NCI-H1436 (cell line): ENCODE data around the gene PITX1.
A peak's percentile ranks its signal among the peaks of the same experiment; 100 is the strongest.

Experiments
- DNase-seq: peaks from one replicate; lab custom pipeline; 2025; lab: John Stamatoyannopoulos, UW

The PITX1 gene

GRCh38 chr5:135062216-135063055 lies 28.4 kb upstream of the PITX1 start:
- DNase-seq, result no peak

GRCh38 chr5:135061001-135061400 lies 27.0 kb upstream of the PITX1 start:
- no peak for DNase-seq

GRCh38 chr5:135060021-135060420 lies 26.0 kb upstream of the PITX1 start:
- no peak for DNase-seq

GRCh38 chr5:135059000-135059923 lies 25.2 kb upstream of the PITX1 start:
- DNase-seq, result no peak

GRCh38 chr5:135058331-135058732 lies 24.3 kb upstream of the PITX1 start:
- DNase-seq, result no peak

DNA sequence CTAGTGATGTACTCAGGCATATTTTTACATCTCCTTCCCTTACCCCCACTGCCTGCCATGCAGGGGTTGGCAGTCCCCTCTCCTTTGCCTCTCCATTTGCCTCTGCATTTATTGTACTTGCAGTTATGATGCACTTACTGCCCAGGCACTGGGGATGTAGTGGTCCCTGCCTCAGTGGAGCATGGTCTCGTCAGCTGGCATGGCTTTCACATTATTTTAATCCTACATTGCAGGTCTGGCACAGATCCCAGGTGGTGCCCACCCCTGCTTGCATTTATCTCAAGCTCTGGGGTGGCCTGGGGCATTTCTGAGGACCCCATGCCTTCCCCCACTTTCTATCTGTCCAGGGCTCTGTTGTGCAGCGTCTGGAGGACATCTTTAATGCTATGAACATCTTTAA lies 23.2 kb upstream of the PITX1 start:
- DNase-seq, result no peak

DNA sequence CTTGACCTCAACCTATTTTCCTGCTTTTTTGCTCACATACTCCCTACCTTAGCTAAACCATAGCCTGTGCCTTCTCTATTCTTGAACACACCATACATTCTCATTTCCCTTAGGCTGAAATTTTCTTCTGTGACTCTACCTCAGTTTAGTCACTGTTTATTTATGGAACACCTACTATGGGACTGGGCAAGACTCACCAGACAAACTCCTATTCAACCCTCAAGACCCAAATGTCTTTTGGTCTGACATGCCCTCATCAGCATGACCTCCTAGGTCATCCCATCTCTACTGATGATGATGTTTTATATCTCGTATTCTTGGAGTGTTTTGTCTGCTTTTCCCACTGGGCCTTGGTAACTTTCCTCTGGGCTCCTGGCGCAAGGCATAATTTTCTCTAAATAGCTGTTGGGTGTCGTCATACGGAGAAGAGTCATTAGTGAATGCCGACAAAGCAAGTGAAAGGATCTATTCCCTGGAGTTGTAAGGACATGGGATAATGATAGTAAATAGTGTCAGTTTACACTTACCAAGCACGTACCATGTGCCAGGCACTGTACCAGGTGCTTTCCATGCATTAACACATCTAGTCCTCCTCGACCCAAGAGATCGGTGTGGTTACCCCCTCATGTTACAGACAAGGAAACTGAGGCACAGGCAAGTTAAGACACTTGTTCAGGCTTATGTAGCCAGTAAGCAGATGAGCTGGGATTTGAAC lies 22.4 kb upstream of the PITX1 start:
- no peak for DNase-seq

GRCh38 chr5:135055396-135055795 lies 21.4 kb upstream of the PITX1 start:
- no peak for DNase-seq

GRCh38 chr5:135054546-135054945 lies 20.5 kb upstream of the PITX1 start:
- no peak for DNase-seq

- DNase-seq, result no peak
These were observed 20.0 kb upstream of the PITX1 start for GRCh38 chr5:135053989-135054388.

- peak; percentile 41 for DNase-seq
These were observed 19.2 kb upstream of the PITX1 start for GRCh38 chr5:135053278-135053677.

DNA sequence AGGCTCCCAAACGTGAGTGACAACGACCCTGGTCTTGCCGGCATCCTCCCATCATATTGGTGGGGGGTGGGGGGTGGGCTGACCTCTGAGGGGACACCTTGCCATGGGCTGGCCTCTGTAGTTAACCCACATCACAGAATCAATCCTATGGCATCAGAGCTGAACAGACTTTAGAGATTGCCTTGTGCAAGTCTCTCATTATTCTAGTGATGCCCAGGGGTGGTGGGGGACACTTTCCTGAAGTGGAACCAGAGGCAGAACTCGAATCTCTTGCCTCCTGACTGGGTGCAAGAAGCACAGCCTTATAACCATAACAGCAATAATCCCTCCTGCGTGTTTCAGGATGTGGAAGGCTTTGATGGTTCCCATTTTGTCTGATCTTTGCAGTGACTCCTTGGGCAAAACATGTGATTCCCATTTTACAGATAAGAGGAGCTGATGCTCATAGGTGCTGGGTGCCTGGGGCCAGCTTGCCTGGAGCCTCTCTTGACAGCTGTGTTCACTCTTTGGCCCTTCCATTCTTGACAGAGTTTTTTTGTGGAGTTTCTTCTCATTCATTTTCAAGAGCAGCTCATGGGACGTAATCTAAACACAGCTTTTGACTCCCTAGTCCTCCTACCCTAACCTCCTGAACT lies 18.6 kb upstream of the PITX1 start:
- no peak for DNase-seq

DNA sequence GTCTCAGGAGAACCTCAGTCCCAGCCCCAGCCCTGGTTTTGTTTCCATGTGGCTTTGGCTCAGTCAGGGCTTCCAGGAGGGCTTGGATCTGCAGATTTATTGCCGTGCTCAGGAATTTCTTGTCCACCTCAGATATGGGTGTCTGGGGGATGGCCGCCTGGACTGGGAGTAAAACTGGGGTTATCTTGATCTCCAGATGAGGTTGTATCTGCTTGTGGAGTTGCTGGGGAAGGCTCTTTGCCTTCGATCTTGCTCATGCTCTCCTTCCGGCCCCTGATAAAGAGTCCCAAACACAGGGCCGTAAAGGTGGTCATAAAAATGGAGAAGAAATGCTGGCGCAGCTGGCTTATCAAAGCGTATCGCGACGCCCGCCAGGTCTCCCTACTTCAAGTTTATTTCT lies 17.8 kb upstream of the PITX1 start:
- no peak for DNase-seq

DNA sequence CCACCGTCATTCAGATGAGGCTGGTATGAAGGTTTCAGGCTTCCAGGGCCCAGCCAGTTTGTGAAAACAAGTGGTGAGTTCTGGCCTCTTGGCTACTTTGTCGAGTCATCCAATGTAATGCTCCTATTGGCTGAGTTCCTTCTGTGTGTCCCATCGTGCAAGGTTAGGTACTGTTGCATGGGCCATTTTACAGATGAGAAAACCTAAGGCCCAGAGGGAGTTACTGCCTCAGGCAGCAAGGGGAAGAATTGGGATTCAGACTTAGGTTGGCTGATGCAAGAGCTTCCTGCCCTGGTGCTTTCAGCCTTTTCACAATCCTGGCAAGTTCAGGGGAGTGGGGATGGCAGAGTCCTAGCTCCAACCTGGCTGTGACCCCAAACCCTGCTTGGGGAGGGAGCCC lies 17.4 kb upstream of the PITX1 start:
- DNase-seq, result no peak

DNA sequence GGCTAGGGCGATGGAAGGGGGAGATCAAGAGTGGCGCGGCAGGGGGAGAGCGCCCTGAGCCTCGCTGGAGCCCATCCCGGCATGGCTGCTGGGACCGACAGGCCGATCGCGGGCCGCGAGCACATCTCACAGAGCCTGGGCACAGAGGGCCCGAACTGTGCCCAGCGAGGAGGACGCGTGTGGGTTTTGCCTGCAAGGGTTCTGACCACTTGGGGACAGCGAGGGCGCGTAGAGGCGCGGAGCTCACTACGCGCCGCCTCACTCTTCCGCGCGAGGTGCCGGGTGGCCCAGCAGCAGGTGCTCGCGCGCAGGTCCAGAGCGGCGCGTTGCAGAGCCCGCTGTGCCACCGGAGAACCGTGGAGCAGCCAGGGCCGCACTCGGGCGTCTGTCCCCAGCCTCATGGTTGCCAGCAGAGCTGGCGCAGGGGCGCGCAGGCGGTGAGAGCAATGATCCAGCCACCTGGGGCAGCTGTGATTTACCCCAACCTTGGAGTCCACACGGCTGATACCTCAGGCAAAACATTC lies 16.3 kb upstream of the PITX1 start:
- DNase-seq, result no peak

DNA sequence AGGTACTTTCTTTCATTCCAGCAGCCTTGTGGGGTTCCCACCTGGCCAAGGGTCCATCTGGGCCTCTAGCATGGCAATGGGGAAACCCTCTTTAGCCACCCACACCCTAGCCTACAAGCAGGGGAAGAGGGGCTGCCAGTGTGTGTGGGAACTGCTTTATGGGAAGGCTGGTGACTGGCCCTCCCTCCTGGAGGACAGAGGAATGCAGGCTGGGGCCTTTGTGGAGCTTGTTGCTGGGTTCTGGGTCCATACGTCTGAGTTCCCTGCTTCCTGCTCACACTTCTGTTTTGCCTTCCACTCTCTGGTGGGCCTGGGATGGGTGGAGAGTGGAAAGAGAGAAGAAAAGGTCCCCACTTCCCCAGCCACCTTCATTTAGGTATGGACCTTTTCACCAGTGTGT lies 14.9 kb upstream of the PITX1 start:
- DNase-seq, result no peak

- no peak for DNase-seq
These were observed 14.3 kb upstream of the PITX1 start for GRCh38 chr5:135048286-135048685.

- DNase-seq, result no peak
These were observed 13.3 kb upstream of the PITX1 start for GRCh38 chr5:135047347-135047695.

- DNase-seq, result no peak
These were observed 12.8 kb upstream of the PITX1 start for GRCh38 chr5:135046661-135047346.

DNA sequence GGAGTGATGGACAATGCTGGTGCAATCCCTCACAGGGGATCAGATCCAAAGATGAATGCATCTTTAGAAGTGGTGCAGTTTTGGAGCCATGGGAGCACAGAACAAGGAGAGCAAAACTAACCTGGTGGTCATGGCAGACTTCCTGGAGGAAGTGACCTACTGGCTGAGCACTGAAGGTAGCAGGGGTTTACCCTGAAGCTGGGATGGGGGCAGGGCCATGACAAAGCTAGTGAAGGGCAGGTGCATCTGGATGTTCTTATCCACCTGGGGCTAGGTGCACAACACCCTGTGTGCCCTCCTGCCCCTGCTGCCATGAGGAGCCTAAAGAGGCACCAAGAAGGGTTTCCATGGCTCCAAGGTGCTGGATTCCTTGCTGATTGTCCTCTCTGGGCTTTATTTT lies 11.5 kb upstream of the PITX1 start:
- no peak for DNase-seq

DNA sequence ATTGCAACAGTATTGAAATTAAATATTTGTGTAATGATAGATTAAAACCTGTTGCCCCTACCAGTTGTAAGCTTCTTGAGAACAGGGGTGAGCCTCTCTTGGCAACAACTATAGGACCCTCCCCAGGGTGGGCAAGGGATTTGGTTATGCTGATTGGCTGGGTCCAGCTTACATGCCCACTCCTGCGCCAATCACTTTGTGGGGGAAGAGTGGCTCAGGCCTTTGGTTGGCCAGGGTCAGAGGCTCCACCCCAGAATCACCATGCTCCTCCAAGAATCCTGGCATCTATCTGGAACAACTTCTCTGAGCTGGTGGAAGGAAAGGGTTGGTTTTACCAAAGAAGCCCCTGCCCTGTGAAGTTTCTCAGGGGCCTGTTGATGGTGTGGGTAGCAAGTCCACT lies 8.6 kb upstream of the PITX1 start:
- no peak for DNase-seq
